NK-92 treated with Interleukin-12 subunit alpha and Interleukin-12 subunit beta, amount 100 ng/mL, for 24 hours (cell line): ENCODE data around the gene ZNF888.
"Not testable (repeated sequence)": the region's sequence is repeated elsewhere in the genome, so short reads cannot be mapped to it uniquely, and the experiment has no call there.

Experiments
- DNase-seq: peaks from one replicate; lab custom pipeline; 2025; lab: John Stamatoyannopoulos, UW

The ZNF888 gene

DNA sequence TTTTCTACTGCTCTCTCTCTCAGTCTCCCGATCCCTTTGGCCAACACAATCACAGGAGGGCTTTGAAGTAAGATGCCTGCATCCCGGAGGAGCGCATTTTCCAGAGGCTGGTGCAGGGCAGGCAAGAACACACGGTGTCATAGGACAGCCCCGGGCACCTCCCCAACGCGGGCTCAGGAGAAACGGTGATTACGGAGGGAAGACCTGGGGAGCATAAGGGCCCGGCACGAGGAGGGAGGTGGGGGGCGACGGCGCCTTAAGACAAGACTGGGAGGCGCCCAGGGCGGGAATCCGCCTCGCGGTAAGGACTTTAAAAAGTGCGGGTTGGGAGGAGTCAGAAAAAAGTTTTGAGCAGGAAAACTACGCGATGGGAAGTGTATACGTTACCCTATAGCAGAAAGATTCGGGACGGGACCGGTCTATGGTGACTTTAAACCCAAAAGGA lies 18.7 kb upstream of the ZNF888 start:
- no peak for DNase-seq

DNA sequence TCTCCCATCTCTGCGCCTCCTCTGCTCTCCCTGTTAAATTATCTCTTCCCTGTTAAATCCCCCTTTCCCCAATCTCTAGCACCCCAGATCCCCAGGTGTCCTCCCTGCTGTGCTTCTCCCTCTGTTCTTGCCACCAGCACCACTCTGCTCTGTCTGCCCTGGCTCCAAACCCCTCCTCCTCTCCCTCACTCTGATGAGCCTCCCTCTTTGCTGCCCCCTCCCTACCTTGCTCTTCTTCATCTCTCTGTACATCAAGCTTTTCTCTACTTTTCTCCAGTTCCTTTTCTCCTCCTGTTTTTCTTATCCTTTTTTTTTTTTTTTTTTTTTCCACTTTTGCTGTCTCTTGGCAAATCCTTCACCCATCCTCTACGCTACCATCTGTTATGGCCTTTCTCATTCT lies 18.3 kb upstream of the ZNF888 start:
- not testable (repeated sequence) for DNase-seq

DNA sequence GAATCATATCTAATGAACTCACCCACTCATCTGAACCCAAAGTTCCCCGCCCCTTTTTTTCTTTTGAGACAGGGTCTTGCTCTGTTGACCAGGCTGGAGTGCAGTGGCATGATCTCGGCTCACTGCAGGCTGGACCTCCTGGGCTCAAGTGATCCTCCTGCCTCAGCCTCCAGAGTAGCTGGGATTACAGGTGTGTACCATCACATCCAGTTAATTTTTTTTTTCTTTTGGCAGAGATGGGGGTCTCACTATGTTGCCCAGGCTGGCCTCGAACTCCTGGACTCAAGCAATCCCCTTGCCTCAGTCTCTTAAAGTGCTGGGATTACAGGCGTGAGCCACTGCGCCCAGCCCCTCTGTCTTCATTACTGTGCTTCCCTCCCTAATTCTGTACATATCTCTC lies 17.7 kb upstream of the ZNF888 start:
- not testable (repeated sequence) for DNase-seq

DNA sequence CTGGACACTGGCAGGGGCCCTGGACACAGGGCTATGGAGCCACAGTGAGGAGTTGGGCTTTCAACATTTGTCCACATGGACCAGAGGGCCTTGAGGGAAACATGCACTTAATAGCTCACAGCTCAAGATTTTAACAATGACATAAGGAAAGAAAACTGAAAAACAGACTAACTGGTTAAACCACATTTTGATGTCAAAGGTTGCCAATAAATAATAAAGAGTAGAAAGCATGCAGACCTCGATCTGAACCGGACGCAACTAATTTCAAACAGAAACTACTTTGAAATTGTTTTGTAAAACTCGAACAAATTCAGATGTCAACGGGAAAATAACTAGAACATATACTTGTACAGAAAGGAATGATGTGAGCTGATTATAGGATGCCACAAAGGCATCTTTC lies 15.5 kb upstream of the ZNF888 start:
- no peak for DNase-seq

DNA sequence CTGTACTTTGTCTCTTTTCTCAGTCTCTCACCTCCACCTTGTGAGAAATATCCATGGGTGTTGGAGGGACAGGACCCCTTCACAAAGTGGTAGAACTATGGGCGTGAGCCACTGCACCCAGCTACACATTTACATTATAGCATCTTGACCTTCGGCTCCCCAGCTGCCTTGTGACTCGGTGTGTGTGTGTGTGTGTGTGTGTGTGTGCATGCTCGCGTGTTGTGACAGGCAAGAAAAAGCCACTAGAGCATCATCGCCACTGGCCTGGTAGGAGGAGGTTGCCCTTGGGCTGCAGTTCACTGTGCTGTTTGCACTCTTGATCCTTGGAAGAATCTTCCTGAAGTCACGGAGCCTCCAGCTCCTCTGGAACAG lies 13.7 kb upstream of the ZNF888 start:
- DNase-seq, result no peak

DNA sequence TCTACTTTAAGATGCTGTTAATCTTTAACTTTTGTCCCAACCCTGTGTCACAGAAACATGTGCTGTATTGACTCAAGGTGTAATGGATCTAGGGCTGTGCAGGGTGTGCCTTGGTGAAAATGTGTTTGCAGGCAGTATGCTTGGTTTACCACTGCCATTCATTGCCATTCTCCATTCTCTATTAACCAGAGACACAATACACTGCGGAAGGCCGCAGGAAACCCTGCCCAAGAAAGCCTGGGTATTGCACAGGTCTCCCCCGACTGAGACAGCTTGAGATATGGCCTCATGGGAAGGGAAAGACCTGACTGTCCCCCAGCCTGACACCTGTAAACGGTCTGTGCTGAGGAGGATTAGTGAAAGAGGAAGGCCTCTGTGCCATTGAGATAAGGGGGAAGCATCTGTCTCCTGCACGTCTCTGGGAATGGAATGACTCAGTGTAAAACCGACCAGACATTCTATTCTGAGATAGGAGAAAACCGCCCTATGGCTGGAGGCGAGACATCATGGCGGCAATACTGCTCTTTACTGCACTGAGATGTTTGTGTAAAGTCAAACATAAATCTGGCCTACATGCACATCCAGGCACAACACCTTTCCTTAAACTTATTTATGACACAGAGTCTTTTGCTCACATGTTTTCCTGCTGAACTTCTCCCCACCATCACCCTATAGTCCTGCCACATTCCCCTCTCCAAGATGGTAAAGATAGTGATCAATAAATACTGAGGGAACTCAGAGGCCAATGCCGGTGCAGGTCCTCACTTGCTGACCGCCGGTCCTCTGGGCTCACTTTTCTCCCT lies 13.1 kb upstream of the ZNF888 start:
- no peak for DNase-seq

DNA sequence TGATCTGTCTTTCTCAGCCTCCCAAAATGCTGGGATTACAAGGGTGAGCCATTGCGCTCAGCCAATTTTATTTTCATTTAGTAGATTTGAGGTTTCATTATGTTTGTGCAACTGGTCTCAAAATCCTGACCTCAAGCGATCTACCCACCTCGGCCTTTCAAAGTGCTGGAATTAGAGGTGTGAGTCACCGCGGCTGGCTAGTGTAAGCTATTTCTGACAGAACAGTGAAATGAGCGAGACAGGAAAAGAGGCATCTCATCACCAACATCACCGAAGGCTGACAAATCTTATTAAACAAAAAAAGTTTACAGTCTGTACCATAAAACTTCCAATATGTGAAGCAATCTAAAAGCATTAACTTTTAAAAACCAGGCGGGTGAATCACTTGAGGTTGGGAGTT lies 12.2 kb upstream of the ZNF888 start:
- no peak for DNase-seq

DNA sequence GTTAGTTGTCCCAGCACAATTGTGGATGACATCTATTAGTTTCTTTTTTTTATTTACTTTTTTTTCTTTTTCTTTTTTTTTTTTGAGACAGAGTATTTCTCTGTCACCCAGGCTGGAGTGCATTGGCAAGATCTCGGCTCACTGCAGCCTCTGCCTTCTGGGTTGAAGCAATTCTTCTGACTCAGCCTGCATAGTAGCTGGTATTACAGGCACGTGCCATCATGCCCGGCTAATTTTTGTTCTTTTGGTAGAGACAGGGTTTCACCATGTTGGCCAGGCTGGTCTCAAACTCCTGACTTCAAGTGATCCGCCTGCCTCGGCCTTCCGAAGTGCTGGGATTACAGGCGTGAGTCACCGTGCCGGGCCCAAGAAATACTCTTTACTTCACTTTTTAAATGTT lies 1.4 kb upstream of the ZNF888 start:
- not testable (repeated sequence) for DNase-seq

DNA sequence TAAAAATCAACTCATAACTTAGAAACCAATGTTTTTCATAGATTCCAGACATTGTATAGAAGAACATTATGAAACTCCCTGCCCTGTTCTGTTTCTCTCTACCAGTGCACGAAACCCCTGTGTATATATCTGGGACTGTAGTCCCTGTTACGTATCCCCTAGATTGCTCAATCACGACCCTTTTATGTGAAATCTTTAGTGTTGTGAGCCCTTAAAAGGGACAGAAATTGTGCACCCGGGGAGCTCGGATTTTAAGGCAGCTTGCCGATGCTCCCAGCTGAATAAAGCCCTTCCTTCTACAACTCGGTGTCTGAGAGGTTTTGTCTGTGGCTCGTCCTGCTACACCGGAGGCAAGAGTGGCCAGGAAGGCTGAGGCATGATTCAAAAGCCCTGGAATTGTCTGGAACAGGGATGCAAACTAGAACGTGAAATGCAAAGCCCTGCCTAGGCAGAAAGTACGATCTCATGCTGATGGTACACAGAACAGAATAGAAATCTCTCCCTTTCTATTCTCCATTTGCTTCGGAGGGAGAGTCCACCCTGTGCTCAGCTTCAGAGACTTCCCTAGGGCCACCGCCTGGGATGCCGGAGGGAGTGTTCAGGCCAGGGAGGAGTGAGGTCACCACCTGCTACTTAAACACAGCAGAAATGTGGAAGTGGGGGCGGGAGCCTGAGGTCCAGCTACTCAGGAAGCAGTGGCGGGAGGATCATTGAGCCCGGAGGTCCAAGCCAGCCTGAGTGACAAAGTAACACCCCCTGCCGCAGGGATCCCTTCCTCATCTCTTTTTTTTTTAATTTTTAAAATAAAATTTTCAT lies 758 bp upstream of the ZNF888 start:
- DNase-seq, result no peak

DNA sequence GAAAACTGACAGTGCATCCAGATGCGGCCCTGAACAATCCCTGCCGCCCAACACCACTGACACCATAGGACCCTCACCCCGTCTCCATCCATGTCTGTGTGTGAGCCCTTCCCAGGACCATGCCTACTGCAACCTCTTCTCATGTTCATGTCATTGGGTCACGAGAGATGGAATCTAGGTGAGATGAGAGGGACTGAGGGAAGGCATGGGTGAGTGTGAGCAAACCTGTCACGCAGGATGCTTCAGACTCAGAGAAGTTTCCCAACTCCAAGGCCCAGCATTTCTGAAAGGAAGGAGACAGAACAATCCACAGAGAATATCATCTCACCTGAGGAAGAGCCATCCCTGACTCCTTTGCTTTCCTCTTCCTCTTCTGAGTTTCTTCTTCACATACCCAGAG lies 5.7 kb downstream of the ZNF888 start:
- DNase-seq, result no peak

DNA sequence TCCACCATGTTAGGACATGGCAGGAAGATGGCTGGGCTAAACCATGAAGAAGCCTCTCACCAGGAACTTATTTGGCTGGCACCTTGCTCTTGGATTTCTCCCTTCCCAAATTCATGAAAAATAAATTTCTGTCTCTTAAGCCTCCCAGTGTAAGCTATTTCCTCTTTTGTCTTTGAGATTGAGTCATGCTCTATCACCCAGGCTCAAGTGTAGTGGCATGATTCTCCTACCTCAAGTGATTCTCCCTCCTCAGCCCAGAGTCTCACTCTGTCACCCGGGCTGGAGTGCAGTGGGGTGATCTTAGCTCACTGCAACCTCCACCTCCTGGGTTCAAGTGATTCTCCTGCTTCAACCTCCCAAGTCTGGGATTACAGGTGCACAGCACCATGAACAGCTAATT lies 12.6 kb downstream of the ZNF888 start:
- DNase-seq, result no peak

DNA sequence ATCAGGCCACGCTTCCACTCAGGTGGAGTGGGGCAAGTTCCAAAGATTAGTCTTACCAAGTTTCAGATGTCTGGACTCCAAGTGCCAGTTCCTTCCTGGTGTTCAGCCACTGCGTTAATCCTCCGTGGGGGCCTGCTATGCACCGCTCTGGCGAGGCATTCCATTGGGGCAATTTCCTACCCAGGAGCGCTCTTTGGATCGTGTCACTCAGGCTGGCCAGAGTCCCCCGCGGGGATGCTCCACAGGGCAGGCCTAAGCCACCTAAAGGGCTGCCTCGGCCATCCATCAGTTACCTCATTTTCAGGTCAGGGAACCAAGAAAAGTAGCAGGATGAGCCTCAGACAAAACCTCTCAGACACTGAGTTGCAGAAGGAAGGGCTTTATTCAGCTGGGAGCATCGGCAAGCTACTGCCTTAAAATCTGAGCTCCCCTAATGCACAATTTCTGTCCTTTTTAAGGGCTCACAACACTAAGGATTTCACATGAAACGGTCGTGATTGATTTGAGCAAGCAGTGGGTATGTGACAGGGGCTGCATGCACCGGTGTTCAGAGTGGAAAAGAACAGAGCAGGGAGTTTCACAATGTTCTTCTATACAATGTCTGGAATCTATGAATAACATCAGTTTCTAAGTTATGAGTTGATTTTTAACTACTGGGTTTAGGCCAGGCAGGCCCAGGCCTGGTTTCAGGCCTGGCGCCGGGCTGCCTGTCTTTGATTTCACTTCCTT lies 19.0 kb downstream of the ZNF888 start:
- not testable (repeated sequence) for DNase-seq

DNA sequence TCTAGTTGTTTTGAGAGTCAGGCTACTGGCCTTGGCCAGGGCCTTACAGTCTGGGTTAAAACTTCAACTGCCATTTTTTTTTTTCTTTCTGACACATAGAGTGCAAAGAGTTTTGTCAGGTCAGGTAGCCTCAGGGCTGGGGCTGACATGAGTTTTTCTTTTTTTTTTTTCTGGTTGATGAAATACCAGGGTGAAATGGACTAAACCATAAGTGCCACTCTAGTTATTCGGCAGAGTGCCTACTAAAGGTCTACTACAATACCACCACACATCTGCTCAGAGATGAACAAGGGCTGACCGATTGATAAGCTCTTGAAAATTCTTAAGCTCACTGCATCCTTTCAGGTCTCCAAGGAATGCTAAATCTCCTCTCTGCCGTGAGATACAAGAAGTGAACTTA lies 21.4 kb downstream of the ZNF888 start:
- DNase-seq, result no peak

DNA sequence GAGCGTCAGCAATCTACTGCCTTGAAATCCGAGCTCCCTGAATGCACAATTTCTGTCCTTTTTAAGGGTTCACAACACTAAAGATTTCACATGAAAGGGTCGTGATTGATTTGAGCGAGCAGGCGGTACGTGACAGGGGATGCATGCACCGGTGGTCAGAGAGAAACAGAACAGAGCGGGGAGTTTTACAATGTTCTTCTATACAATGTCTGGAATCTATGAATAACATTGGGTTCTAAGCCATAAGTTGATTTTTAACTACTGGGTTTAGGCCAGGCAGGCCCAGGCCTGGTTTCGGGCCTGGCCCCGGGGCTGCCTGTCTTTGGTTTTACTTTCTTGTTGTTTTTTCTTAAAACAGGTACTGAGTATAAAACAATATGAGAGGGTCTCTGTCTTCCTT lies 24.6 kb downstream of the ZNF888 start:
- DNase-seq, result not testable (repeated sequence)

DNA sequence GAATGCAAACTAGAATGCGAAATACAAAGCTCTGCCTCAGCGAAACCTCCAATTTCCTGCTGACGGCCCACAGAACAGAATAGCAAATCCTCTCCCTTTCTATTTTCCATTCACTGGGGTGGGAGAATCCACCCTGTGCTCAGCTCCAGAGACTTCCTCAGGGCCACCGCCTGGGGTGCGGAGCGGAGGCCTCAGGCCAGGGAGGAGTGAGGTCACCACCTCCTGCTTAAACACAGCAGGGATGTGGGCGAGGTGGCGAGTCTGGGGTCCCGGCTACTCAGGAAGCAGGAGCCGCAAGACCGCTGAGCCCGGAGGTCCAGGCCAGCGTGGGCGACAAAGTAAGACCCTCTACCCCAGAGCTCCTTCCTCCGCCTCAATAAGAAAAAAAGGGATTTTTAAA lies 25.1 kb downstream of the ZNF888 start:
- no peak for DNase-seq

DNA sequence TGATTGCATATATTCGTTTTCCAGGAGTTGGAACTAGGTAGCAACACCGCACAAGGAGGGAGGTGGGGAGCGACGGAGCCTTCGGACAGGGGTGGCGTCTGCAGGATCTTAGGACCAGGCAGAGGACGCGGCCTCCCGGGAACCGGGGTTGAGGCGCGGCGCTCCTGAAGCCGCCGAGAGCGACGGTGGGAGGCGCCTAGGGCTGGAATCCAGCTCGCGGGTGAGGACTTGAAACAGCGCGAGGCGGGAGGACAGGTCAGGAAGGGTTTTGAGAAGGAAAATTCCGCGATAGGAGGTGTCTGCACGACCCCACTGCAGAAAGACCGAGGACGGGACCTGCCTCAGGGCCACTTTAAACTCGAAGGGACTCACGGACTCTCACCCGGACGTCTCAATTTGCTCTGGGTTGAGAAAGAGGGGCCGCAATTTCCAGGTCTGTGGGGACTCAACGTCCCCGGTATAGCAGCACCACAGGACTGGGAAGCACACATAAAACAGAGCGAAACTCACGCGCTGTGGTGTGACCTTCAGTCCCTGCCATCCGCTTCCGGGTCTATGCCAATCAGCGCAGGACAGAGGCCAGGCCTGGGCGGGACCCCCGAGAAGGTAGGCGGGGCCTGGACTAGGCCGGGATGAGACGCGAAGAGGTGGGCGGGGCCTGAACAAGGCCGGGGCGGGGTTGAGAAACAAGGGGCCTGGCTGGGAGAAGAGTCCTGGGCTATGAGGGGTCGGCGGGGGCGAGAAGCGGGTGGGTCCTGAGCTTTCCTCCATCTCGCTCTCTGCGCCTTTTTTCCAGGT lies 25.9 kb downstream of the ZNF888 start, which contains the start of gene ZNF320:
Gene ZNF320 (minus strand): TSS at position 498 of the 798 bp plus-strand sequence. CDS start 7,380 bp downstream, outside the sequence.
- DNase-seq, result no peak

DNA sequence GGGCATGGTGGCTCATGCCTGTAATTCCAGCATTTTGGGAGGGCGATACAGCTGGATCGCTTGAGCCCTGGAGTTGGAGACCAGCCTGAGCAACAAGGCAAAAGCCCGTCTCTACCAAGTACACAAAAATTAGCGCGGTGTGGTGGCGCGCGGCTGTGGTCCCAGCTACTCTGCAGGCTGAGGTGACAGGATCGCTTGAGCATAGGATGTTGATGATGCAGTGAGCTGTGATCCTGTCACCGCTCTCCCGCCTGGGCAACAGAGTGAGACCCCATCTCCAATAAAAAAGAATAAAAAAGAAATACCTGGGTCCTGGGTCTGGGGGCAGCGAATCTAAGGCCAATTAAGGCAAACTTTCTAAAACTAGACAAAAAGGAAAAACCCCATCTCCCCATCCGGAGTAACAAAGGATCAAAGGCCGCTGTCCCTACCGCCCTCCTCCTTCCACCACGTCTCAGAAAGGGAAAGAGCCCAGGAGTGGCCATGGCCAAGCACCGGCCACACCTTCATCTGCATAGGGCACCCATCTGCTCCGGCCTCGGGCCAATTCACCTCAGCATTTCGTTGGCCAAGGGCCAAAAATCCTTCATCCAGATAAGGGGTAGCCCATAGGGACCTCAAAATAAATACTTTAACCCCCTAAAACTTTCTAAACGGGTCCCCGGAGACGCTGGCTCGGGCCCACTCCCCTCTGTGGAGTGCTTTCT lies 26.6 kb downstream of the ZNF888 start:
- DNase-seq, result no peak

DNA sequence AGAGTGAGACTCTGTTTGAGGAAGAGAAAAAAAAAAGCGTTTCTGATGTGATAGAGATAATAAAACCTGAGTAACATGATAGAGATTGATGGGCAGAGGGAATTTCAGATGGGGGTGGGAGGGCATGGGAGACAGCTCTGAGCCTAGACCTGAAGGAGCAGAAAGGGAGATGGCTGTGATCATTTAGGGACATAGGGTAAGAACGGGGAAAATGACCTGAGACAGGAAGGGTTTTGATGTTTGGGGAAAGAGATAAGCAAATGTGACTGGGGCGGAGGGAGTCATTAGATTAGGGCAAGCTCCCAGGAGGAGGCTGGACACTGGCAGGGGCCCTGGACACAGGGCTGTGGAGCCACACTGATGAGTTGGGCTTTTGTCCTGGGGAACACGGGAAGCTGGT lies 31.9 kb downstream of the ZNF888 start:
- no peak for DNase-seq

DNA sequence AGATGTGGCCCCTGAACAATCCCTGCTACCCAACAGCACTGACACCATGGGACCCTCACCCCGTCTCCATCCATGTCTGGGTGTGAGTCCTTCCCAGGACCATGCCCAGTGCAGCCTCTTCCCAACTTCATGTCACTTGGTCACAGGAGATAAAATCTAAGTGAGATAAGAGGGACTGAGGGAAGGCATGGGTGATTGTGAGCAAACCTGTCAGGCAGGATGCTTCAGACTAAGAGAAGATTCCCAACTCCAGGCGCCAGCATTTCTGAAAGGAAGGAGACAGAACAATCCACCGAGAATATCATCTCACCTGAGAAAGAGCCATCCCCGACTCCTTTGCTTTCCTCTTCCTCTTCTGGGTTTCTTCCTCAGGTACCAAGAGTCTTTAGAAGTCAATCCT lies 33.3 kb downstream of the ZNF888 start:
- no peak for DNase-seq

DNA sequence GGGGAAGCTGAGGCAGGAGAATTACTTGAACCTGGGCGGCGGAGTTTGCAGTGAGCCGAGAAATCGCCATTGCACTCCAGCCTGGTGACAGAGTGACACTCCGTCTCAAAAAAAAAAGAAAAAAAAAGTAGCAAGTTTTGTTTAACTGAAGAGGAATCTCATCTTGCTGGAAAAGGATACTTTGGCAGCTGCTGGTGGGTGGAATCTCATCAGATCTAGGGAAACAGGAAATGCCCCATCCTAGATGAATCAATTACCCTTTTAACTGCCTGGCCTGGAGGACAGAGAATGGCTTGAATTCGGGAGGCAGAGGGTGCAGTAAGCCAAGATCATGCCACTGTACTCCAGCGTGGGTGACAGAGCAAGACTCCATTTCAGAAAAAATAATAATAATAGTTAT lies 34.2 kb downstream of the ZNF888 start:
- no peak for DNase-seq

DNA sequence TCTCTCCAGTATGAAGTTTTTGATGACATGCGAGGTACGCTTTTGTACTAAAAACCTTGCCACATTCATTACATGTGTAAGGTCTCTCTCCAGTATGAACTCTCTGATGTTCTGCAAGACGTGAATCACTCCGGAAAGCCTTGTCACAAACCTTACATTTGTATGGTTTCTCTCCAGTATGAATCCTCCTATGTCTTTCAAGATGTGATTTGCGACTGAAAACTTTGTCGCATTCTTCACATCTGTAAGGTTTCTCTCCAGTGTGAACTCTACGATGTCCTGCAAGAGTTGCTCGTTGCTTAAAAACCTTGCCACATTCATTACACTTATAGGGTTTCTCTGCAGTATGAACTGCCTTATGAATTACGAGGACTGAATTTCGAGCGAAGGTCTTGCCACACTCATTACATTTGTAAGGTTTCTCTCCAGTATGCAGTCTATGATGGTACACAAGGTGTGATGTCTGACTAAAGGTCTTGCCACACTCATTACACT lies 42.3 kb downstream of the ZNF888 start:
- DNase-seq, result no peak
